Lower leg skin (tissue), 4 donors: ENCODE data around the gene GCKR. TPM values are rescaled to one million over a fixed set of nuclear protein-coding genes. Genes with fewer than 3 reads are reported as not detected.

Source experiments
- total RNA-seq, 4 donors: library from RNA; depleted of rRNA; stranded (reverse); fragments of >200 nt; gene quantifications; one replicate each; pipeline ENCODE4 v1.1.0, GENCODE V29; 2016

Gene GCKR
- total RNA-seq, 4 donors from 2014 or later, result not detected

Other genes with a start within 250 kb of the GCKR start
- gene SLC30A3, start 233.8 kb upstream of the GCKR start, total RNA-seq, result under 1 TPM in 1 of 4 donors, not detected in 3; 0.15 TPM
- not detected for gene DNAJC5G, start 221.4 kb upstream of the GCKR start, total RNA-seq
- gene TRIM54, start 214.4 kb upstream of the GCKR start, total RNA-seq, result not detected
- 1 to 10 TPM in 2 of 4 donors, under 1 TPM in 1, not detected in 1; 0.84 to 8.8 (median 1.3) TPM for gene UCN, start 188.4 kb upstream of the GCKR start, total RNA-seq
- gene MPV17, start 173.7 kb upstream of the GCKR start, total RNA-seq, result 10 to 100 TPM; 27.2 to 44.8 (median 37.0) TPM
- 100 to 1,000 TPM in 1 of 4 donors, 10 to 100 TPM in 3; 54.3 to 125 (median 62.9) TPM for gene GTF3C2, start 140.1 kb upstream of the GCKR start, total RNA-seq
- 10 to 100 TPM; 49.3 to 64.3 (median 57.2) TPM for gene EIF2B4, start 126.5 kb upstream of the GCKR start, total RNA-seq
- 100 to 1,000 TPM in 1 of 4 donors, 10 to 100 TPM in 3; 72.3 to 101 (median 80.2) TPM for gene SNX17, start 126.2 kb upstream of the GCKR start, total RNA-seq
- 10 to 100 TPM in 3 of 4 donors, 1 to 10 TPM in 1; 8.3 to 14.9 (median 11.5) TPM for gene ZNF513, start 116.1 kb upstream of the GCKR start, total RNA-seq
- 10 to 100 TPM; 40.2 to 50.3 (median 48.1) TPM for gene PPM1G, start 87.2 kb upstream of the GCKR start, total RNA-seq
- 10 to 100 TPM; 60.9 to 79.7 (median 68.3) TPM for gene NRBP1, start 68.2 kb upstream of the GCKR start, total RNA-seq
- 10 to 100 TPM; 22.2 to 28.0 (median 25.6) TPM for gene KRTCAP3, start 54.5 kb upstream of the GCKR start, total RNA-seq
- gene IFT172, start 7.1 kb upstream of the GCKR start, total RNA-seq, result 10 to 100 TPM; 13.2 to 18.8 (median 14.4) TPM
- 1 to 10 TPM; 2.6 to 9.1 (median 5.0) TPM for gene FNDC4, start 1.6 kb upstream of the GCKR start, total RNA-seq
- 10 to 100 TPM in 2 of 4 donors, 1 to 10 TPM in 2; 3.5 to 17.6 (median 12.6) TPM for gene ZNF512, start 86.2 kb downstream of the GCKR start, total RNA-seq
- 1 to 10 TPM; 2.0 to 6.2 (median 4.6) TPM for gene CCDC121, start 132.2 kb downstream of the GCKR start, total RNA-seq
- 10 to 100 TPM; 15.3 to 23.2 (median 21.2) TPM for gene GPN1, start 132.2 kb downstream of the GCKR start, total RNA-seq
- gene SUPT7L, start 166.8 kb downstream of the GCKR start, total RNA-seq, result 10 to 100 TPM in 3 of 4 donors, 1 to 10 TPM in 1; 9.7 to 16.9 (median 14.9) TPM
- gene SLC4A1AP, start 167.1 kb downstream of the GCKR start, total RNA-seq, result 10 to 100 TPM; 15.6 to 25.0 (median 22.1) TPM